Measurements from ENCODE around the gene MYH7.

Gene MYH7

DNA sequence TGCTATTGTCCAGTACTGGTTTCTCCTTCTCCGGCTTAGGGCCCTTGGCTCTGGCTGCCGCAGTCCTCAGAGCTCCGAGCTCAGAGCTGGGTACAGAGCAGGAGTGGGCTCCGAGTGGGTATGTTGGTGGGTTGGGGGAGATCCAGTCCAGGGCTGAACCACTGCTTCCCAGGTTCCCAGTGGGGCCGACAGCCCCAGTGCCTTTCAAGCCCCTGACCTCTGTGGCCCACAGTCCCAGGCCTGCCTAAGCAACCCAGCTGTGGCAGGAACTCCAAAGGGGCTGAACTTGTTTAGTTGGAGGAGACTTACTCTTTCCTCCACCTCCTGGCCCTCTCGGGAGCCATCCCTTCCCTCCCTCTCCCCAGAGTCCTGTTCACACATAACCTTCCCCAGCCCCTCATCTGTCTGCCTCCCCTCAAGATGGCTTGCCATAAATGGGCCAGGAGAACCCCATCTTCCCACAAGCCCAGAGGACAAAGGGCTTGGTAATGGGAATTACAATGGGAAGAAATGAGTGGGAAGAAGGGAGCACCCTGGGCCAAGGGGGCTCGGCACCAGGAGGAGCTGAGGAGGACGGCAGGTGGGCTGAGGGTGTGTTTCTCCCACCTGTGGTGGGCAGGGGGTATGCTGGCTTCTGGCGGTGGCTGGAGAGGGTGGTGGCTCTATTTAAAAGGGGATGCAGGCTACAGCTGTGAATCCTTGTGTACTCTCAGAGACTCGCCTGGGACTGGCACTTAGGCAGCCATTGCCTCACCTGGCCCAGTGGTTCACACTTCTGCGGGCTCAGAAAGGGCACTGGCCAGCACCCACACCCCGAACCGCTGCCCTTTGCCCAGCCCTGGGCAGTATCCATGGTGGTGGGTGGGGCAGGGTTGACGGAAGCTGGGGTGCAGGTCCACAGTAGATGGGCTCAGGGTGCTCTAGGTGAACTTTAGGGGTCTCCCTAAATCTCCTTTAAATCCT lies 23.6 kb downstream of the MYH7 start:
- TF ChIP-seq ZNF8 (CRISPR knock-in tag; IDR thresholded peaks at IDR 0.05) = no peak
- TF ChIP-seq ZNF565 (CRISPR knock-in tag; conservative IDR thresholded peaks at IDR 0.05; ENCODE audit: low read depth) = no peak
- ATAC-seq = no peak

DNA sequence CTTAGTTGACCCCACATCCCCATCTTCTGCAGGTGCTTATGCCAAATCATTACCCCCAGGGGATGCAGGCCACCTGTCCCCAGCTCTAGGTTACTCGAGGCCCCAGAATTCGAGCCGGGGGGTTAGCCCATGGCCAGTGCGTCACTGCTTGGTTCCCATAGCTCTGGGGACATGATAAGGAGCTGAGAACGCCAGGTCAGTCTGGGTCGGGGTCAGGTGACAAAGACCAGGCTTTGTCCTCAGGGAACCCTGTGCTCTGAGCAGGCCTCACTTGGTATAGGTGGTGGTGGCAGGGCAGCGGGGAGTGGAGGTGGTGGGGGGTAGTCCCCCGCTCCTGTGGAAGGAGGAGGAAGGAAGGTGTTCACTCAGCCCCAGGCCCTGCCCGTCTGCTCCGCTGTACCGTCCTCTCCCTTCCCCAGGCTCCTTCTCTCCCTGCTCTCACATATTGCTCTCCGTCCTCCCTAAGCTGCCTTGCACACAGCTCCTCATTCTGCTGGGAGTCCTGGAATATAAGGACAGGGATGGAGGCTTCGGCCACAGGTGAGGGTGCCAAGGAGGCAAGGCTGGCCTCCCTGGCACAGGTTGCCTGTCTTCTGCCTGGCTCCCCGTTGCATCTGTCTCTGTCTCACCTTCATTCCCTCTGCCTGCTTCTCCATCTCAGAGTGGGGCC lies 25.4 kb downstream of the MYH7 start:
- ATAC-seq = no peak
- TF ChIP-seq ZFP3 (CRISPR knock-in tag; IDR thresholded peaks at IDR 0.05) (no peak), RARB (CRISPR knock-in tag; IDR thresholded peaks at IDR 0.05) (no peak), ZC3H10 (CRISPR knock-in tag; IDR thresholded peaks at IDR 0.05) (no peak), ESRRG (CRISPR knock-in tag; IDR thresholded peaks at IDR 0.05) (no peak), ISL1 (CRISPR knock-in tag; IDR thresholded peaks at IDR 0.05) (no peak), PPARA (CRISPR knock-in tag; IDR thresholded peaks at IDR 0.05; ENCODE audit: borderline replicate concordance) (no peak), TOX (CRISPR knock-in tag; IDR thresholded peaks at IDR 0.05; ENCODE audit: borderline replicate concordance) (no peak), SNAI2 (CRISPR knock-in tag; IDR thresholded peaks at IDR 0.05) (no peak), TCF4 (CRISPR knock-in tag; IDR thresholded peaks at IDR 0.05; ENCODE audit: borderline replicate concordance) (no peak)
- TF ChIP-seq, protein P1, sequence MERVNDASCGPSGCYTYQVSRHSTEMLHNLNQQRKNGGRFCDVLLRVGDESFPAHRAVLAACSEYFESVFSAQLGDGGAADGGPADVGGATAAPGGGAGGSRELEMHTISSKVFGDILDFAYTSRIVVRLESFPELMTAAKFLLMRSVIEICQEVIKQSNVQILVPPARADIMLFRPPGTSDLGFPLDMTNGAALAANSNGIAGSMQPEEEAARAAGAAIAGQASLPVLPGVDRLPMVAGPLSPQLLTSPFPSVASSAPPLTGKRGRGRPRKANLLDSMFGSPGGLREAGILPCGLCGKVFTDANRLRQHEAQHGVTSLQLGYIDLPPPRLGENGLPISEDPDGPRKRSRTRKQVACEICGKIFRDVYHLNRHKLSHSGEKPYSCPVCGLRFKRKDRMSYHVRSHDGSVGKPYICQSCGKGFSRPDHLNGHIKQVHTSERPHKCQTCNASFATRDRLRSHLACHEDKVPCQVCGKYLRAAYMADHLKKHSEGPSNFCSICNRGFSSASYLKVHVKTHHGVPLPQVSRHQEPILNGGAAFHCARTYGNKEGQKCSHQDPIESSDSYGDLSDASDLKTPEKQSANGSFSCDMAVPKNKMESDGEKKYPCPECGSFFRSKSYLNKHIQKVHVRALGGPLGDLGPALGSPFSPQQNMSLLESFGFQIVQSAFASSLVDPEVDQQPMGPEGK (CRISPR knock-in tag; IDR thresholded peaks at IDR 0.05; ENCODE audit: borderline replicate concordance) = no peak
- TF ChIP-seq, protein P2, sequence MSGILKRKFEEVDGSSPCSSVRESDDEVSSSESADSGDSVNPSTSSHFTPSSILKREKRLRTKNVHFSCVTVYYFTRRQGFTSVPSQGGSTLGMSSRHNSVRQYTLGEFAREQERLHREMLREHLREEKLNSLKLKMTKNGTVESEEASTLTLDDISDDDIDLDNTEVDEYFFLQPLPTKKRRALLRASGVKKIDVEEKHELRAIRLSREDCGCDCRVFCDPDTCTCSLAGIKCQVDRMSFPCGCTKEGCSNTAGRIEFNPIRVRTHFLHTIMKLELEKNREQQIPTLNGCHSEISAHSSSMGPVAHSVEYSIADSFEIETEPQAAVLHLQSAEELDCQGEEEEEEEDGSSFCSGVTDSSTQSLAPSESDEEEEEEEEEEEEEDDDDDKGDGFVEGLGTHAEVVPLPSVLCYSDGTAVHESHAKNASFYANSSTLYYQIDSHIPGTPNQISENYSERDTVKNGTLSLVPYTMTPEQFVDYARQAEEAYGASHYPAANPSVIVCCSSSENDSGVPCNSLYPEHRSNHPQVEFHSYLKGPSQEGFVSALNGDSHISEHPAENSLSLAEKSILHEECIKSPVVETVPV (CRISPR knock-in tag; IDR thresholded peaks at IDR 0.05) = no peak
- TF ChIP-seq, protein P3, sequence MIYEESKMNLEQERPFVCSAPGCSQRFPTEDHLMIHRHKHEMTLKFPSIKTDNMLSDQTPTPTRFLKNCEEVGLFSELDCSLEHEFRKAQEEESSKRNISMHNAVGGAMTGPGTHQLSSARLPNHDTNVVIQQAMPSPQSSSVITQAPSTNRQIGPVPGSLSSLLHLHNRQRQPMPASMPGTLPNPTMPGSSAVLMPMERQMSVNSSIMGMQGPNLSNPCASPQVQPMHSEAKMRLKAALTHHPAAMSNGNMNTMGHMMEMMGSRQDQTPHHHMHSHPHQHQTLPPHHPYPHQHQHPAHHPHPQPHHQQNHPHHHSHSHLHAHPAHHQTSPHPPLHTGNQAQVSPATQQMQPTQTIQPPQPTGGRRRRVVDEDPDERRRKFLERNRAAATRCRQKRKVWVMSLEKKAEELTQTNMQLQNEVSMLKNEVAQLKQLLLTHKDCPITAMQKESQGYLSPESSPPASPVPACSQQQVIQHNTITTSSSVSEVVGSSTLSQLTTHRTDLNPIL (CRISPR knock-in tag; IDR thresholded peaks at IDR 0.05; ENCODE audit: low read depth) = no peak
- TF ChIP-seq, protein P4, sequence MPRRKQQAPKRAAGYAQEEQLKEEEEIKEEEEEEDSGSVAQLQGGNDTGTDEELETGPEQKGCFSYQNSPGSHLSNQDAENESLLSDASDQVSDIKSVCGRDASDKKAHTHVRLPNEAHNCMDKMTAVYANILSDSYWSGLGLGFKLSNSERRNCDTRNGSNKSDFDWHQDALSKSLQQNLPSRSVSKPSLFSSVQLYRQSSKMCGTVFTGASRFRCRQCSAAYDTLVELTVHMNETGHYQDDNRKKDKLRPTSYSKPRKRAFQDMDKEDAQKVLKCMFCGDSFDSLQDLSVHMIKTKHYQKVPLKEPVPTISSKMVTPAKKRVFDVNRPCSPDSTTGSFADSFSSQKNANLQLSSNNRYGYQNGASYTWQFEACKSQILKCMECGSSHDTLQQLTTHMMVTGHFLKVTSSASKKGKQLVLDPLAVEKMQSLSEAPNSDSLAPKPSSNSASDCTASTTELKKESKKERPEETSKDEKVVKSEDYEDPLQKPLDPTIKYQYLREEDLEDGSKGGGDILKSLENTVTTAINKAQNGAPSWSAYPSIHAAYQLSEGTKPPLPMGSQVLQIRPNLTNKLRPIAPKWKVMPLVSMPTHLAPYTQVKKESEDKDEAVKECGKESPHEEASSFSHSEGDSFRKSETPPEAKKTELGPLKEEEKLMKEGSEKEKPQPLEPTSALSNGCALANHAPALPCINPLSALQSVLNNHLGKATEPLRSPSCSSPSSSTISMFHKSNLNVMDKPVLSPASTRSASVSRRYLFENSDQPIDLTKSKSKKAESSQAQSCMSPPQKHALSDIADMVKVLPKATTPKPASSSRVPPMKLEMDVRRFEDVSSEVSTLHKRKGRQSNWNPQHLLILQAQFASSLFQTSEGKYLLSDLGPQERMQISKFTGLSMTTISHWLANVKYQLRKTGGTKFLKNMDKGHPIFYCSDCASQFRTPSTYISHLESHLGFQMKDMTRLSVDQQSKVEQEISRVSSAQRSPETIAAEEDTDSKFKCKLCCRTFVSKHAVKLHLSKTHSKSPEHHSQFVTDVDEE (CRISPR knock-in tag; IDR thresholded peaks at IDR 0.05) = no peak

DNA sequence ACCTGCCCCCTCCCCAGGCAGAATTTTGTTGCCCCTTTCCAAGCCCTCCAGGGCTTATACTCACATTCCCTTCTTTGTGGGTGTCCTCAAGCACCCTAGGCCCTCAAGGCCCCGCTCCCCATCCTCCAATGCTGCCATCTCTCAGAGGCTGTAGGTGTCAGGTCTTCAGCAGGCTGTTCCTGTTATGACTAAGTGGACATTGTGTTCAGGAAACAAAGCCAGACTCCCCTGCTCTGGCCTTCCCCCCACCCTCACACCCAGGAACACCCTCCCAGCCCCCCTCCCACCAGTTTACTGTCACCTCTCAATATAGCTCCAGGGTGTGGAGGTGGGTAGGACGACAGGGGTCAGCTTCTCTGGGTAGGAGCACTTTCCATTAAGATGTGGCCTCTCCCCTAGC lies 26.0 kb downstream of the MYH7 start:
- ATAC-seq = no peak
- TF ChIP-seq GLIS3 (CRISPR knock-in tag; IDR thresholded peaks at IDR 0.05) = no peak
- no peak for TF ChIP-seq ARNTL (CRISPR knock-in tag; IDR thresholded peaks at IDR 0.05; ENCODE audit: borderline replicate concordance, low read depth)
- TF ChIP-seq ESRRG (CRISPR knock-in tag; IDR thresholded peaks at IDR 0.05) = no peak
- no peak for TF ChIP-seq TCF4 (CRISPR knock-in tag; IDR thresholded peaks at IDR 0.05; ENCODE audit: borderline replicate concordance)
- TF ChIP-seq, protein P2 (CRISPR knock-in tag; IDR thresholded peaks at IDR 0.05) = no peak
- no peak for TF ChIP-seq CSDC2 (CRISPR knock-in tag; IDR thresholded peaks at IDR 0.05)
- TF ChIP-seq, protein P4 (CRISPR knock-in tag; IDR thresholded peaks at IDR 0.05) = no peak
- TF ChIP-seq ZNF70 (CRISPR knock-in tag; IDR thresholded peaks at IDR 0.05) = no peak
- no peak for TF ChIP-seq ZNF565 (CRISPR knock-in tag; conservative IDR thresholded peaks at IDR 0.05; ENCODE audit: low read depth)
- no peak for TF ChIP-seq ZNF8 (CRISPR knock-in tag; IDR thresholded peaks at IDR 0.05)
- TF ChIP-seq, protein P1 (CRISPR knock-in tag; IDR thresholded peaks at IDR 0.05; ENCODE audit: borderline replicate concordance) = no peak
- TF ChIP-seq RARB (CRISPR knock-in tag; IDR thresholded peaks at IDR 0.05) = no peak
- TF ChIP-seq, protein P3 (CRISPR knock-in tag; IDR thresholded peaks at IDR 0.05; ENCODE audit: low read depth) = no peak
